NCI-H1930 (cell line): ENCODE results near the gene CSRNP2.
A peak's percentile ranks its signal among the peaks of the same experiment; 100 is the strongest.
"Not testable (repeated sequence)": the region's sequence is repeated elsewhere in the genome, so short reads cannot be mapped to it uniquely, and the experiment has no call there.

ENCODE experiments used
- DNase-seq, 2 experiments: peaks; one replicate each; lab custom pipeline; 2025; lab: John Stamatoyannopoulos, UW

Gene CSRNP2

GRCh38 chr12:51028126-51028812 is 55.1 kb downstream of the CSRNP2 start:
- DNase-seq: peak; percentile 20 to 50

GRCh38 chr12:51027342-51027835 is 56.0 kb downstream of the CSRNP2 start:
- DNase-seq: no peak

- peak; percentile 94 to 95 for DNase-seq
These were observed 57.4 kb downstream of the CSRNP2 start, which contains the start of gene SLC11A2 for GRCh38 chr12:51025836-51026638. Gene SLC11A2, minus strand, starts transcription at chr12:51026384. Its CDS starts 15,656 bp downstream, at chr12:51010728.

GRCh38 chr12:51025338-51025835 is 58.0 kb downstream of the CSRNP2 start:
- no peak for DNase-seq

GRCh38 chr12:51023625-51024382 is 59.6 kb downstream of the CSRNP2 start:
- DNase-seq: no peak

- no peak for DNase-seq
These were observed 61.7 kb downstream of the CSRNP2 start for GRCh38 chr12:51021694-51022093.

- peak; percentile 54 to 77 for DNase-seq
These were observed 62.8 kb downstream of the CSRNP2 start for GRCh38 chr12:51020448-51021182.

- DNase-seq: no peak
These were observed 63.5 kb downstream of the CSRNP2 start for GRCh38 chr12:51019927-51020326.

- no peak for DNase-seq
These were observed 64.4 kb downstream of the CSRNP2 start for GRCh38 chr12:51018956-51019355.

GRCh38 chr12:51017452-51017851 is 65.9 kb downstream of the CSRNP2 start:
- no peak for DNase-seq

- not testable (repeated sequence) for DNase-seq
These were observed 68.9 kb downstream of the CSRNP2 start for GRCh38 chr12:51014467-51014866.

- DNase-seq: no peak
These were observed 70.0 kb downstream of the CSRNP2 start for GRCh38 chr12:51013441-51013840.

- no peak for DNase-seq
These were observed 70.7 kb downstream of the CSRNP2 start for GRCh38 chr12:51012570-51013236.

- DNase-seq: no peak
These were observed 71.4 kb downstream of the CSRNP2 start for GRCh38 chr12:51011955-51012354.
